Testis (tissue), 3 donors: ENCODE measurements around the gene PIGW. TPM values are rescaled to one million over a fixed set of nuclear protein-coding genes. Genes with fewer than 3 reads are reported as not detected.
A peak's percentile ranks its signal among the peaks of the same experiment; 100 is the strongest.

Source experiments
- DNase-seq: peaks from one replicate; pipeline ENCODE4 v3.0.0-alpha.2; 2019
- H3K27ac ChIP-seq, 2 donors: fragments of 200-600 bp; sonication (generic); one replicate each; pipeline ENCODE4 v1.5.1; 2019
- H3K27me3 ChIP-seq: fragments of 200-600 bp; sonication (generic); one replicate; pipeline ENCODE4 v1.5.1; 2019
- H3K36me3 ChIP-seq: fragments of 200-600 bp; sonication (generic); one replicate; pipeline ENCODE4 v1.5.1; 2017; ENCODE audit warnings: low read depth; ENCODE audit errors: missing control alignments
- H3K4me1 ChIP-seq: fragments of 200-600 bp; sonication (generic); one replicate; pipeline ENCODE4 v1.5.1; 2019
- H3K4me3 ChIP-seq, 2 donors: fragments of 200-600 bp; sonication (generic); one replicate each; pipeline ENCODE4 v1.5.1; 2017 to 2019
- H3K9me3 ChIP-seq: fragments of 200-600 bp; sonication (generic); one replicate; pipeline ENCODE4 v1.5.1; 2017
- CTCF ChIP-seq, 3 experiments: fragments of 450-650 bp in 2 of 3; fragments of 200-600 bp in 1 of 3; sonication (generic) in 1 of 3; IDR thresholded peaks; one replicate each; pipeline ENCODE4 v1.5.1; 2016 to 2019; ENCODE audit warnings: antibody characterized with exemption in 3 of 3, mild to moderate bottlenecking in 2 of 3, moderate library complexity in 1 of 3
- POLR2A ChIP-seq: fragments of 450-650 bp; IDR thresholded peaks from one replicate; pipeline ENCODE4 v1.6.1; 2017; ENCODE audit warnings: antibody characterized with exemption, mild to moderate bottlenecking, moderate library complexity
- WGBS, 2 donors: methylation state at CpG; one replicate each; pipeline ENCODE4 v1.1.5; 2018; 5-methylcytosine and 5-hydroxymethylcytosine counted together
- intact Hi-C: fragments of 100-400 bp; cut with DNase I; formaldehyde crosslinking; loops from one replicate; pipeline ENCODE4 v1.15.1; 2023; ENCODE audit warnings: low total_unique reads
- polyA plus RNA-seq: library from polyadenylated mRNA; stranded (reverse); fragments of 350-450 nt; fragmentation: Illumina TruSeq; extraction: RNeasy Lipid Tissue Mini Kit (QIAGEN cat#74804); gene quantifications from one replicate; pipeline ENCODE4 v1.2.3, GENCODE V29; 2014; ENCODE audit warnings: low read depth, low replicate concordance; ENCODE audit not compliant: insufficient read depth
- total RNA-seq, 2 donors: library from RNA; depleted of rRNA; stranded (reverse); fragments of >200 nt; gene quantifications; one replicate each; pipeline ENCODE4 v1.2.3, GENCODE V29; 2016

PIGW gene
- total and polyA plus RNA-seq, 3 donors from 2014 or later: 5.5 to 8.5 (median 7.6) TPM

GRCh38 chr17:36515837-36516236 is 18.9 kb upstream of the PIGW start:
- no peak overlapping the region for H3K27ac ChIP-seq
- intact Hi-C loops: no loop called here
- H3K27me3 ChIP-seq: no peaks in the 10 kb centered on the region
- no peak for DNase-seq
- H3K9me3 ChIP-seq: no peaks in the 10 kb centered on the region
- 93% methylated on average over 4 of the region's 4 CpGs for WGBS, 2 donors
- H3K4me1 ChIP-seq: no peaks in the 10 kb centered on the region
- H3K36me3 ChIP-seq: no peaks in the 10 kb centered on the region
- TF ChIP-seq POLR2A: no peak
- no peak overlapping the region for H3K4me3 ChIP-seq

- TF ChIP-seq POLR2A (no peak), CTCF (IDR thresholded peaks at IDR 0.05) (no peak)
- H3K27me3 ChIP-seq: no peaks in the 10 kb centered on the region
- no peak for DNase-seq
- no peak overlapping the region for H3K4me3 ChIP-seq
- no peaks in the 10 kb centered on the region for H3K9me3 ChIP-seq
- no peaks in the 10 kb centered on the region for H3K36me3 ChIP-seq
- WGBS, 2 donors: 92 to 98% methylated on average over 2 of the region's 2 CpGs
- intact Hi-C loops: no loop called here
- H3K27ac ChIP-seq: no peak overlapping the region
- no peaks in the 10 kb centered on the region for H3K4me1 ChIP-seq
Measured at GRCh38 chr17:36523113-36523512, 11.7 kb upstream of the PIGW start.

- no peak for TF ChIP-seq CTCF (IDR thresholded peaks at IDR 0.05)
- TF ChIP-seq POLR2A: no peak
- Histone ChIP-seq H3K4me1 (no peaks in the 10 kb centered on the region), H3K27ac (no peak overlapping the region), H3K4me3 (no peak overlapping the region), H3K36me3 (no peaks in the 10 kb centered on the region), H3K9me3 (no peaks in the 10 kb centered on the region), H3K27me3 (no peaks in the 10 kb centered on the region)
- intact Hi-C loops: no loop called here
- DNase-seq: peak; percentile 4
- whole genome bisulfite sequencing, 2 donors: 99 to 100% methylated on average over 4 of the region's 4 CpGs
Measured at GRCh38 chr17:36524428-36524876, 10.3 kb upstream of the PIGW start.

- Histone ChIP-seq H3K9me3 (no peaks in the 10 kb centered on the region), H3K36me3 (no peaks in the 10 kb centered on the region), H3K4me3 (no peak overlapping the region), H3K27me3 (no peaks in the 10 kb centered on the region), H3K27ac (no peak overlapping the region), H3K4me1 (no peaks in the 10 kb centered on the region)
- no peak for DNase-seq
- intact Hi-C loops: no loop called here
- WGBS, 2 donors: 90 to 94% methylated on average over 2 of the region's 2 CpGs
- TF ChIP-seq POLR2A (no peak), CTCF (IDR thresholded peaks at IDR 0.05) (no peak)
Measured at GRCh38 chr17:36525113-36525512, 9.7 kb upstream of the PIGW start.

GRCh38 chr17:36525888-36526287 is 8.9 kb upstream of the PIGW start:
- Histone ChIP-seq H3K4me3 (no peak overlapping the region), H3K4me1 (no peaks in the 10 kb centered on the region), H3K27ac (no peak overlapping the region), H3K36me3 (no peaks in the 10 kb centered on the region), H3K27me3 (no peaks in the 10 kb centered on the region), H3K9me3 (no peaks in the 10 kb centered on the region)
- peak; percentile 6 for DNase-seq
- no peak for TF ChIP-seq CTCF (IDR thresholded peaks at IDR 0.05)
- TF ChIP-seq POLR2A: no peak
- intact Hi-C loops: no loop called here
- WGBS, 2 donors: 91 to 95% methylated on average over 6 of the region's 6 CpGs
